ENCODE data around the gene SGCD. TPM values are rescaled to one million over a fixed set of nuclear protein-coding genes. Genes with fewer than 3 reads are reported as not detected.

The SGCD gene
- total RNA-seq, 1 donor, result 13.8 TPM

- DNase-seq (ENCODE audit: low read depth), result no peak
- TF ChIP-seq CTCF (IDR thresholded peaks at IDR 0.05; ENCODE audit: insufficient read depth, low read depth, low read length), result no peak
- H3K4me3 ChIP-seq (ENCODE audit: low read depth, low read length), result no peak overlapping the region
Observed at GRCh38 chr5:156774273-156774672, 447.3 kb downstream of the SGCD start.

- no peak for DNase-seq (ENCODE audit: low read depth)
- TF ChIP-seq CTCF (IDR thresholded peaks at IDR 0.05; ENCODE audit: insufficient read depth, low read depth, low read length), result no peak
- H3K4me3 ChIP-seq (ENCODE audit: low read depth, low read length), result no peak overlapping the region
Observed at GRCh38 chr5:156778139-156778706, 451.3 kb downstream of the SGCD start.

- no peak overlapping the region for H3K4me3 ChIP-seq (ENCODE audit: low read depth, low read length)
- no peak for DNase-seq (ENCODE audit: low read depth)
- TF ChIP-seq CTCF (IDR thresholded peaks at IDR 0.05; ENCODE audit: insufficient read depth, low read depth, low read length), result no peak
Observed at GRCh38 chr5:156778752-156779151, 451.8 kb downstream of the SGCD start.

GRCh38 chr5:156779436-156779835 lies 452.5 kb downstream of the SGCD start:
- no peak overlapping the region for H3K4me3 ChIP-seq (ENCODE audit: low read depth, low read length)
- TF ChIP-seq CTCF (IDR thresholded peaks at IDR 0.05; ENCODE audit: insufficient read depth, low read depth, low read length), result no peak
- DNase-seq (ENCODE audit: low read depth), result no peak

- DNase-seq (ENCODE audit: low read depth), result no peak
- H3K4me3 ChIP-seq (ENCODE audit: low read depth, low read length), result no peak overlapping the region
- no peak for TF ChIP-seq CTCF (IDR thresholded peaks at IDR 0.05; ENCODE audit: insufficient read depth, low read depth, low read length)
Observed at GRCh38 chr5:156783092-156783491, 456.1 kb downstream of the SGCD start.

GRCh38 chr5:156794687-156795086 lies 467.7 kb downstream of the SGCD start:
- DNase-seq (ENCODE audit: low read depth), result no peak
- no peak overlapping the region for H3K4me3 ChIP-seq (ENCODE audit: low read depth, low read length)
- no peak for TF ChIP-seq CTCF (IDR thresholded peaks at IDR 0.05; ENCODE audit: insufficient read depth, low read depth, low read length)

- no peak for TF ChIP-seq CTCF (IDR thresholded peaks at IDR 0.05; ENCODE audit: insufficient read depth, low read depth, low read length)
- no peak for DNase-seq (ENCODE audit: low read depth)
- H3K4me3 ChIP-seq (ENCODE audit: low read depth, low read length), result no peak overlapping the region
Observed at GRCh38 chr5:156798201-156798600, 471.2 kb downstream of the SGCD start.

Measured in fibroblast of villous mesenchyme (primary cell).